Amniotic stem cell (primary cell): ENCODE results near the gene AKR1B15.
"Not testable (repeated sequence)": the region's sequence is repeated elsewhere in the genome, so short reads cannot be mapped to it uniquely, and the experiment has no call there.

Source experiments
- DNase-seq: peaks from one replicate; lab custom pipeline; 2025; lab: John Stamatoyannopoulos, UW

AKR1B15 gene

DNA sequence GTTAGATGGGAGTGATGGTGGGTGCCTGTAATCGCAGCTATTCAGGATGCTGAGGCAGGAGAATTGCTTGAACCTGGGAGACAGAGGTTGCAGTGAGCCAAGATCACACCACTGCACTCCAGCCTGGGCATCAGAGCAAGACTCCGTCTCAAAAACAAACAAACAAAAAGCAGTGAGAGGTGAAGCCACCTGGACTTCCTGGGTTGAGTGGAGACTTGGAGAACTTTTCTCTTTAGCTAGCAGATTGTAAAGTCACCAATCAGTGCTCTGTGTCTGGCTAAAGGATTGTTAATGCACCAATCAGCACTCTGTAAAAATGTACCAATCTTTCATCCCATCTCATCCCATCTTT lies 14.5 kb downstream of the AKR1B15 start:
- not testable (repeated sequence) for DNase-seq

DNA sequence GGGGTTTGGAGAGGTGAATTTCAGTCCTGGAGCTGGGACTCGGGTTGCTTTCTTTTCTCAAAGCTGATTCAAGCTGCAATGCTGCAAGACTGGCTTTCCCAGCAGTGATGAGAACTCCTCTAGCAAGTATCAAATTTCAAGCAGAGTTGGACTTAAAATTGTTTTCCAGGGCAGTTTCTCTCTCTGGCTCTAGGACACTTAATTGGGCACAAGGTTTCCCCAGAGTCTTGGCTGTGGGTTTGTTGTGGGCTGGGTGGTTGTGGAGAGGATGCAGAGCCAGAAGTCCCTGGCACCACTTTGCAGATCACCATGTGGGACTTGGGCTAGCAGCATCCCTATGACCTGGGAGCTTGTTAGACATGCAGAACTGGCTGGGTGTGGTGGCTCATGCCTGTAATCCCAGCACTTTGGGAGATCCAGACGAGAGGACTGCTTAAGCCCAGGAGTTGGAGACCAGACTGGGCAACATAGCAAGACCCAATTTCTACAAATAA lies 16.8 kb downstream of the AKR1B15 start:
- DNase-seq = no peak

DNA sequence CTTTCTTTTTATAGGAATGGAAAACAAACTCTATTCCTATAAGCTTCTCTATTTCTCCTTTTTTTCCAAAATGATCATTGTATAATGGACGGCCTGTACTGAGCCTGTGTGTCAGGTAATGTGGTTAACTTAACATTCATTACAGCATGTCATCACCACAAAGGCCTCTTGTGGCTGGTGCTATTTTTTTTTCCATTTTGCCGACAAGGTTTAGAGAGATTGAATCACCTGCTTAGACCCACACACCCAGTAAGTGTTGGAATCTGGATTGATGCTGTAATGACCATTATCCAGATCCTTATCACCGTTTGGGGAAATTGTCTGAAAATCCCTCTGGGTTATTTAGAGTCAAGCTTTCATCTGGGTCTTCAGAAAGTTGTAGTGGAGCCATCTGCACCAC lies 18.5 kb downstream of the AKR1B15 start:
- DNase-seq = no peak

DNA sequence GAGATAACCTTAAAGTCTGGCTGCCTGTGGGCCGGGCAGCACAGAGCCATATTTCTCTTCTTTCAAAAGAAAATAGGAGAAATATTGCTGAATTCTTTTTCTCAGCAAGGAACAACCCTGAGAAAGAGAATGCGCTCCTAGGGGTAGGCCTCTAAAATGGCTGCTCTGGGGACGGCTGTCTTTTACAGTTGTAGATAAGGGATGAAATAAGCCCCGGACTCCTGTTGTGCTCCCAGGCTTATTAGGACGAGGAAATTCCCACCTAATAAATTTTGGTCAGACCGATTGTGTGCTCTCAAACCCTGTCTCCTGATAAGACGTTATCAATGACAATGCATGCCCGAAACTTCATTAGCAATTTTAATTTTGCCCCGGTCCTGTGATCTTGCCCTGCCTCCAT lies 21.1 kb downstream of the AKR1B15 start:
- DNase-seq = not testable (repeated sequence)

DNA sequence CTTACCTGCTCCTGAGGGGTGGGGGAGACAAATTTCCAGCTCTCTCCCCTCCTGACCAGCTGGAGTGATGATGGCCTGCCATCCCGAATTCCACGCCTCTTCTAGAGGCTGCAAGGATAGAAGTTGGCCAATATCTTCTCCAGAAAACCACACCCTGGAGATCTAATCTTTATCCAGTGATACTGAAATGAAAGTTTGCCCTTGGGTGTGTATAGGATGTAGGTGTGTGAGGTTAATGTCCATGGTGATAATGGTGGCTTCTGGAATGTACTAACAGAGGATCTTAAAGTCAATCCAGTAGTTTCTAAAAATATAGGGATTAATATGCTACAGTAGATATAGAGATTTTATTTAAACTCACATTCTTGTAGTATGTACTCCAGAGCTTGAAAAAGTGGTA lies 22.2 kb downstream of the AKR1B15 start:
- DNase-seq = no peak

DNA sequence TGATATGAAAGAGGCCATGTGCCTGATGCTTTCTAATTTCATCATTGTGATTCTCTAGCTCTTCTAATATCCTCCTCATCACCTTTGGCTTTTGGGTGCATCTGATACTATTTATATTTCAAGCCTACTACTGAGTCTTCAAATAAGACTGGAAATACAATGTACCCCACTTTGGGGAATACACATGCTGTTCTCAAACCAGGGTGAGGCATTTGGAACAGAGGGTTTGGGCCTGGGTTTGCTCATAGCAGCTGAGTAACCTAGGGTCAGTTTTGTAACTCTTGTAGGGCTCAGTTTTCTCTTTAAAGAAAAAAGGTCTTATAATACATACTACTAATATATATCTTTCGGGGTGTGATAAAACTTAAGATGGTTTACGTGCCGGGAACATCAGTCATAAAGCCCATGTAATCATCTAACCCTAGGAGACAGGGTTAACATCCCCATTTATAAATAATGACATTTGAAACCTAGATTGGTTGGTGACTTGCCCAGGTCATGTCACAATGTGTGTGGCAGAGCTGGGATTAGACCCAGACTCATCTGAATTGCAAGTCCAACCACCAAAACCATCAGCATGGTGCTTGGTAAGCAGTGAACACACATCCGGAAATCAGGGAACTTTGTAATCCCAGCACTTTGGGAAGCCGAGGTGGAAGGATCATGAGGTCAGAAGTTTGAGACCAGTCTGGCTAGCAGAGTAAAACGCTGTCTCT lies 23.0 kb downstream of the AKR1B15 start:
- DNase-seq = no peak

DNA sequence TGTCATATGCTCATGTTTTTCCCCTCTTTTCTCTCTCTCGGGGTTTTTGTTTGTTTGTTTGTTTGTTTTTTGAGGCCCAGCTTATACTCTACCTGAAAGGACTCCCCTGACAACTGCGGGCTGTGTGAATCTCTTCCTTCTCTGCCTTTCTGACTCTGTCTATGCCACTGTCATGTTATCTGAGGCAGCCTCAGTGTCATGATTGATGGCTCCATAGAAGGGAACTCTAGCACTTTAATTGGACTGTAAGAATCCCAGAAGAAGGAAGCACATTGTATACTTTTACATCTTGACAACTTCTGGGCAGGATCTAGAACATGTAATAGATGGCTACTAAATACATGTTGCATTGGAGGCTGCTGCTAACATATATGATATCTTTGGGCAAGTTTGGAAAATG lies 25.4 kb downstream of the AKR1B15 start:
- DNase-seq = no peak

DNA sequence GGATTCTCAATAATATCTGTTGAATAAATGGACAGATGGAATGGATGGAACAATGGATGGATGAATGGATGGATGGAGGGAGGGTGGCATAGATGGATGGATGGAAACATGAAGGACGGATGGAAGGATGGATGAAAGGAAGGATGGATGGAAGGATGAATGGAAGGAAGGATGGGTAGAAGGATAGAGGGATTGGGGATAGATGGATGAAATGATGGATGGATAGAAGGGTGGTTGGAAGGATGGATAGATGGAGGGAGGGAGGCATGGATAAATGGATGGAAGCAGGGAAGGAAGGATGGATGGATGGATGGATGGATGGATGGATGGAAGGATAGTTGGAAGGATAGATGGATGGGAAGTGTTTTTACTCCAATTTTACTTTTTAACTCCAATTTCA lies 35.4 kb downstream of the AKR1B15 start:
- DNase-seq = no peak

DNA sequence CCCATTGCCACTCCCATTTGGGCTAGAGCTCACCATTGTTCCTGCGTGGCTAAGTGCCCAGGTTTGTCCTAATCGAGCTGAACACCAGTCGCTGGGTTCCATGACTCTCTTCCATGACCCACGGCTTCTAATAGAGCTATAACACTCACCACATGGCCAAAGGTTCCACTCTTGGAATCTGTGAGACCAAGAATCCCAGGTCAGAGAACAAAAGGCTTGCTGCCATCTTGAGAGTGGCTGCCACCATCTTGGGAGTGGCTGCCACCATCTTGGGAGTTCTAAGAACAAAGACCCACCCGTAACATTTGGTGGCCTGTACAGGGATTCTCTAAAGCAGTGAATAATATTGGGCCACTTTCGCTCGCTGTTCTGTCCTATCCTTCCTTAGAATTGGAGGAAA lies 37.0 kb downstream of the AKR1B15 start:
- no peak for DNase-seq

DNA sequence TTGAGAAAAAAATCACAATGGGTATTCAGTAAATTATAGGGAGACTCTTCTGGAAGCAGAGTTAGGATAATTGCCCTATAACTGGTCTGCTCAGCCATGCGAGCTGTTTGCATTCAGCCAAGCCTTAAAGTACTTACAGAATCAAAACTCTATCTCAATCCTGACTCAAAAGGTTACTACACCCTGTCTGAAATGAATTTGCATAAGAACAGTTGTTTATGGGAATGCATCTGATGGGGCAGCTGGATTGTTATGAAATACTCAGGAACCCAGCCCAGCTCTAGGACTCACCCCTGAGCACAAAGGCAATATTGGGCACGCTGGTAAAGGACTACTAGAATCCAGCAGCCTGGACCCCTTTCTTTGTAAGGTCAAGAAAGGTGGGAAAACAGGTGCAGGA lies 38.8 kb downstream of the AKR1B15 start:
- DNase-seq = no peak

DNA sequence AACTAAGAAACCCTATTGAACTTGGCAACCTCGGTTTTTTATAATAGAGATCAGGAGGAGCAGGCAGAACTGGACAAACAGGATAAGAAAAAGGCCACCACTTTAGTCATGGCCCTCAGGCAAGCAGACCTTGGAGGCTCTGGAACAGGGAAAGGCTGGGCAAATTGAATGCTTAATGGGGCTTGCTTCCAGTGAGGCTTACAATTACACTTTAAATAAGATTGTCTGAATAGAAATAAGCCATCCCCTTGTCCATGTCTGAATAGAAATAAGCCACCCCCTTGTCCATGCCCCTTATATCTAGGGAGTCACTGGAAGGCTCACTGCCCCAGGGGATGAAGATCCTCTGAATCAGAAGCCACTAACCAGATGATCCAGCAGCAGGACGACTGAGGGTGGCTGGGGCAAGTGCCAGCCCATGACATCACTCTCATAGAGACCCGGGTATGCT lies 40.6 kb downstream of the AKR1B15 start:
- peak; percentile 20 for DNase-seq

DNA sequence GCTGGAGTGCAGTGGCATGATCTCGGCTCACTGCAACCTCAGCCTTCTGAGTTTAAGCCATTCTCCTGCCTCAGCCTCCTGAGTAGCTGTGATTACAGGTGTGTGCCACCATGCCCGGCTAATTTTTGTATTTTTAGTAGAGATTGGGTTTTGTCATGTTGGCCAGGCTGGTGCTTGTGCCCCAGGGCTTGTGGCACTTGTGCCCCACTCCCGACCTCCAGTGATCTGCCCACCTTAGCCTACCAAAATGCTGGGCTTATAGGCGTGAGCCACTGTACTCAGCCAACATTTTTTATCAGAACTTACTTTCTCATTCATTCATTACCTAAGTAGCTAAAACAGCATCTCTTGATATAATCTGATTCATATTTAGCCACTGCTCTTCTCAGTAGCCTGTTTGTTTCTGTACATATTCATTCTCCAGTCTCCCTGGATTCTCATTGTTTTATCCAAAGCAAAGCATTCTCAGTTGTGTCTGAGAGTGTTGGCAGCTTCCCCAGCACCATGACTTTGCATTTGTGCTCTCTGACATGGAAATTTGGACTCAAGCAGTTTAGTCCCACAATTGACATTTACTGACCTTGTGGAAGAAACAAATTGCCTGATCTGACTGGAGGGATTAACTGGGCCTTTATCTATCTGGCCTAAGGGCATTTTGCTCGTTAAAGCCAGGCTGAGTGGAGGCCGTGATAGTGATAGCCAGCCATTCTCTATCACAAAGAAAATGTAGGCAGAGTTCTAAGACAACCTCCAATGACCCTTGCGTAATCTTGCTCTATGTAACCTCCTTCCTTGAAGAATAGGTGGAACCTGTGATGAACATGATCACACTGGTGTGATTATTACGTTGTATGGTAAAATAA lies 44.9 kb downstream of the AKR1B15 start:
- peak; percentile 34 for DNase-seq

DNA sequence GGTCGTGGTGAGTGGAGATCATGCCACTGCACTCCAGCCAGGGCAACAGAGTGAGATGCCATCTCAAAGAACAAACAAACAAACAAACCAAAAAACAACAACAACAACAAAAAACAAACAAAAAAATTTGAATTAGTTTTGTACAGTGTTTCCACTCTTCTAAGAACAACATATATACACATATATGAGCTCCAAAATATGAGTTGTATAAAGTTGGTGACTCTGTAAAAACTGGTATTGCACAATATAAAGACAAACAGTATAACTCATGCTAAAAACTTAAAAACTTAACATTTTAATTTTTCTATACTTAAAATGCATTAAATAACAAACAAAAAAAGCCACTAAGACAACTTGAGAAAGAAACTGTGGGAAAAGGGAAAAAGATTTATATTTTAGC lies 46.0 kb downstream of the AKR1B15 start:
- no peak for DNase-seq

DNA sequence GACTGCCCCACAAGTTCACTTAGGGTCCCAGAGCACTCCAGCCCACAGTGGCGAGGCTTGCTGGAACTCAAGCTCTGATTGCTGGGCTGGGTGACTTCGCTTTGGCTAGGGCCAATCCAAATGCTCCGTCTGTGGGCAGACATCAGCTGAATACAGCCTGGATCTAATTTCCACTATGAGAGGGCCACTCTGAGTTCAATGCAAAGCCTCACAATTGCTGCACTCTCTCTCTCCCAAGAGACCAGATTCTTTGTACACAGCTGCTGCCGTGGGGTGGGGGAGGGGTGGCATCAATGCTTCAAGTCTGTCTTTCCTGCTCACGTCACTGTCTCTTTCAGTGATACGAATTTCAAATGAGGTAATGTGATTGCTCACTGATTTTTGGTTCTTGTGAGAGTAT lies 50.5 kb downstream of the AKR1B15 start:
- no peak for DNase-seq

DNA sequence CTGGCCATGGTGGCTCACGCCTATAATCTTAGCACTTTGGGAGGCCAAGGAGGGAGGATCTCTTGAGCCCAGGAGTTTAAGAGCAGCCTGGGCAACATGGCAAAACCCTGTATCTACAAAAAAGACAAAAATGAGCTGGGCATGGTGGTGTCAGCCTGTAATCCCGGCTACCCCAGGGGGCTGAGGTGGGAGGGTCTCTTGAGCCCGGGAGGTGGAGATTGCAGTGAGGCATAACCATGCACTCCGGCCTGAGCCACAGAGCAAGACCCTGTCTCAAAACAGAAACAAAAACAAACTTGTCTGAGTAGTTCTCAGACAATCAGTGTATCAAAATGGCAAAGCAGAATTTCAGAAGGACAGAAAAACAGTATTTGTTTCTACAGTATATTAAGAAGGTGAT lies 52.5 kb downstream of the AKR1B15 start:
- no peak for DNase-seq

DNA sequence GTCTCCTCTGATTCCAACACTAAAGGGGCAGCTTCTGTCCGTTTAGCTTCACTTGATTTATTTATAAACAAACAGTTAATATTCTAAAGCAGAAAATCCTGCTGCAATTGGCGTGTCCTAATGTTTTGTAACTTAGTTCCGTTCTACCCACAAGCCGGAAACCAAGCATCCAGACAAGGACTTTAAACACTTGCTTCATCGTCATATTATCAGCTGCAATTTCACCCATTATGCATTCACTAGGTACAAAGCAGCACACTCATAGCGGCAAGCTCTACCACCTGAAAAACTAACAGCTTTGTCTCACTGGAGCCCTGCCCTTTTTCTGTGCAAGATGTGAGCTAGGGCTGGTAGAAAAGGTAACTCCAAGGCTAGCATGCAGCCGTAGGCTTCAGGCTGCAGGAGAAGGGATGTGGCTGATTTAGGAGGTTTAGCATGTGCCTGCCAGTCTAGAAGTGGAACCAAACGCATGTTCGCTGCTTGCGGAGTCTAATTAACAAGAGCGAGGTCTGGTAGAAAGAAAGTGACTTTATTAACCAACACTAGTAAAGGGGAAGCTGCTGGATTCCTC lies 54.1 kb downstream of the AKR1B15 start:
- DNase-seq = no peak

DNA sequence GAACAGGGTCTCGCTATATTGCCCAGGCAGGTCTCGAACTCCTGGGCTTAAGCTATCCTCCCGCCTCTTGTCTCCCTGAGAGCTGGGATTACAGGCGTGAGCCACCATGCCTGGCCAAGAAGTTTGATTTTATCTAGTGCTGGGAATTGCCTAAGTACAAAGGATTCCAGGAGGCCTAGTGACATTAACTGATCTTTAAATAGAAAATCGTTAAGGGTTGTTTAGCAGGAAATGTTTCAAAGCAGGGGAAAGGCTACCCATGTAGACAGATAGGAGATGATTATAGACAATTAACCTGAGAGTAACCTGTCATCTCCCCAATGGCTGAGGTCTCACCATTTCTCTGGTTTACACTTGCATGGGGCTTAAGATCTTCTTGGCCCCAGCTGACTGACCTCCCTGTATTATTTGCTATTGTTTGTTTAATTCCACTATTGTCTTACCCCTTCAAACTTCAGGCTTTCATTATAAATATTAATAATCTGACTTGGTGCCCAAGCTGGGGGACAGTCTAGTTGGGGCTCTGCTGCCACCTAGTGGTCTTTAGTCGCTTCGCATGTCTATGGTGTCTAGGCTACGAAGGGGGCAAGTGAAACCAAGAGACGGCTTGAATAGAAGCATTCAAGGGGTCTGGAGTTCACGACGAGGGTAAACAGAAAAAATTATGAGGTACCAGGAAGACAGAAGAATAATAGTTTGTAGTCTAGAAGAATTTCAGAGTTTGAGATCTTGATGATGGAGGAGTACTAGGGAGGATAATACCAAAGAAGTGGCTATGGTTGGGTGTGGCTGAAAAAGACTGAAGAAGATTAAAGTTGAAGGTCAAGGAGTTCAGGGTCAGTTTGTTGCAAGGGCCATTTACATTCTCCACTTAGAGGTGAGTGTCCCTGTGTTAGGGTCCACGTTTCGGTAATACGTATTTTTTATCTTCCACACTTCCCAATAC lies 57.3 kb downstream of the AKR1B15 start:
- DNase-seq = peak; percentile 47

DNA sequence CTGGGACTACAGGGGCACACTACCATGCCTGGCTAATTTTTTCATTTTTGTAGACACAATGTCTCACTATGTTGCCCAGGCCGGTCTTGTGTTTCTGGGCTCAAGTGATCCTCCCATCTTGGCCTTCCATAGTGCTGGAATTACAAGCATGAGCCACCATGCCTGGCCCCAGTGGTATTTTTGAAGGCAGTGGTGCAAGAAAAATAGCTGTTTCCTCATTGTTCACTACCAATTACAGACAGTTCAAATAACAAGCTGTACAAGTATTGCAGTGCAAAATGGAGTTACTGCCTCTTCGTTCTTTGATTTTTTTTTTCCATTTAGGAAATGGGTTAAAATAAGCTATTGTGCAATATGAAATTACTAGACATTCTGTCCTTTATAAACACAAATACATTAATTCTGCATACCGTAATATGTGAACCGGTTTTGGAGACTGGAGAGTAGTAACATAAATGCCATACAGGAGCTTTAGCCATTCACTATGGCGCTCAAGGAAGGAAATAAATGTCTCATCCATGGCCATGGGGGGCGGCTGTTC lies 62.8 kb downstream of the AKR1B15 start:
- no peak for DNase-seq

DNA sequence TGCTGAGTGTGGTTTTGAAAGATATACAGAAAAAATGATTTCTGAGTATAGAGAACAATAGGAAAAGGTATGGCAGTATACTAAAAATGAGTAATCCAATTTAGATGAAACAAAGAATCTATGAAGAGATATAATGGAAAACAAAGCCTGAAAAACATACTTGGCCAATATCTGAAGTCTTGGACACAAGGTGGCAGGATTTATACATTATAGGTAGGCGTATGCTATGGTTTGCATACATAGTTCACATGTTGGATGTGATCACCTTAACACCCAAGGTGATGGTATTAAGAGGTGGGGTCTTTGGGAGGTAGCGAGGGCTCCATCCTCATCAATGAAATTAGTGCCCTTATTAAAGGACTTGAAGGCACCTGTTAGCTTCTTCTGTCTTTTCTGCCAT lies 63.3 kb downstream of the AKR1B15 start:
- no peak for DNase-seq

DNA sequence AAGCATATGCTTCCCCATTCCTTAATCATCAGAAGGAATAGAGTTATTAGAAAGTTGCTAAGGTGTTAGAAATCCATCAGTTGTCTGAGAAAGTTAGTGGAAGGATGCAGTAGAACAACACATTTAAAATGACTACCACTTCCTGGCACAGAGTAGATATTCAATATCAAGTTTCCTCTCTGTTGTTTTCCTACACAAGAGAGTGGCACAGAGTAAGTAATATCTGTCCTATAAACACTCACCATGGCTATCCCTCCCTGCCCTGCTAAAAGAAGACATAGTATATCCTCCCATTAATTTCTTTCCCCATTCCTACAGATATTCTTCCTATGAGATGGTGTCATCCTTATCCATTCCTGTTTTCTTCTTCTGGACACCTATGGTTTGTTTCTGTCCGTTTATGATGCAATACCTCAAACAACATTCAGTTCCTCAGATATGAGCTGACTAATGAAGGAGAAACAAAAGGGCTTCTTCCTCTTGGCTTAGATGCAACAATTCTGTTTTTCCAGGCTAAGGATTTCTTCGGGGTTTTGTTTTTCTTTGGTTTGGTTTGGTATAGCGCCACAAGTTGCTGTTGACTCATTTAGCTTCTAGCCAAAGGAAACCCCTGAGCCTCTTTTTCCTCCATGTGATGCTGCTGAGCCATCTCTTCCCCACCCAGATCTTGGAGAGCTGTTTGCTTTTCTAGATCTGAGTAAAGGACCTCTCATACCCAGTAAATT lies 64.9 kb downstream of the AKR1B15 start:
- peak; percentile 90 for DNase-seq

DNA sequence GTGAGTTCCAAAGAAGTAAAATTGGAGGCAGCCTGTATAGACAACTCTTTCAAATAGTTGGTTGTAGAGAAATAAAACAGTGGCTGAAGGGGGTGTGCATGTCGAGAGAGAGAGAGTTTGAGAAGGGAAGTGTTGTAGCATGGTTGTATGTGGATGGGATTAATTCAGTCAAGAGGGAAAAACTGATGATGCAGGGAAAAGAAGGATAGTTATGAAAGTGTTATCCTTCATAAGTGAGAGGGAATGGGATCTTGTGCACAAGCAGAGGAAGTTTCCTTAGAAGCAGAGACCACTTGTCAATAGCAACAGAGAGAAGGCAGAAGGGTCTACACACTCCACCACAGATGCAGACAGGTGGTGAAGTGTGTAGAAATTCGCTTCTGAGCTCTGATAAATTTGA lies 67.7 kb downstream of the AKR1B15 start:
- DNase-seq = no peak
